ENCODE measurements around the gene ONECUT3. TPM values are rescaled to one million over a fixed set of nuclear protein-coding genes. Genes with fewer than 3 reads are reported as not detected.
A peak's percentile ranks its signal among the peaks of the same experiment; 100 is the strongest.

Gene ONECUT3
- total and polyA plus RNA-seq, 2 of the 4 experiments (the other 2 are of a cell fraction): not detected

- H3K14ac ChIP-seq (replicated peaks; ENCODE audit: low read depth, low read length): no peak overlapping the region
- no peak overlapping the region for H4K5ac ChIP-seq (ENCODE audit: low read depth, low read length)
- H2AFZ ChIP-seq (replicated peaks; ENCODE audit: low read length, poor library complexity): no peak overlapping the region
- H2AK5ac ChIP-seq (ENCODE audit: low read depth, low read length): no peak overlapping the region
- H2BK120ac ChIP-seq (ENCODE audit: low read depth, low read length): no peak overlapping the region
- POLR2A ChIA-PET (ENCODE audit: unreplicated experiment): no interaction called here
- H3K4ac ChIP-seq (ENCODE audit: low read depth, low read length): no peak overlapping the region
- H3K9me3 ChIP-seq (ENCODE audit: control insufficient read depth, insufficient read depth, low read length): peaks cover 12% of the 10 kb centered on the region
- BruUV-seq (replicated peaks): no TSS peak
- no peak overlapping the region for H3K4me3 ChIP-seq (ENCODE audit: insufficient read depth, low read depth, low read length)
- H2BK20ac ChIP-seq (ENCODE audit: low read depth, low read length): no peak overlapping the region
- TF ChIP-seq CHD1 (IDR thresholded peaks at IDR 0.05; ENCODE audit: low read depth, low read length): no peak
- TF ChIP-seq CTCF (conservative IDR thresholded peaks at IDR 0.05; ENCODE audit: low read depth, low read length): peak; percentile 35
- H3K18ac ChIP-seq (ENCODE audit: low read depth, low read length): no peak overlapping the region
- intact Hi-C loops (cut with micrococcal nuclease) (no loop called here), in situ Hi-C loops (cut with MboI; ENCODE audit: low sequenced_read_pairs) (loop anchor here (5.0 kb wide), 1 partner anchor 91 kb away; no protein-coding TSS in a partner anchor), dilution Hi-C loops (cut with HindIII; ENCODE audit: low sequenced_read_pairs, unreplicated experiment) (no loop called here)
- H3K4me1 ChIP-seq (ENCODE audit: control insufficient read depth, insufficient read depth, low read length): no peaks in the 10 kb centered on the region
- H3K56ac ChIP-seq (ENCODE audit: extremely low read depth, insufficient read depth, low read length): no peak overlapping the region
- H3K27me3 ChIP-seq (ENCODE audit: control insufficient read depth, insufficient read depth, low read length): peaks cover 60% of the 10 kb centered on the region
- WGBS, 2 experiments (ENCODE audit: extremely low coverage in 2 of 2, insufficient read length in 1 of 2): 5% methylated on average over 3 of the region's 13 CpGs; no CpG with 5 or more reads in 1 of the 2 experiments
- H2AK9ac ChIP-seq (replicated peaks; ENCODE audit: low read depth, low read length, poor library complexity): no peak overlapping the region
- no peaks in the 10 kb centered on the region for H3K9me1 ChIP-seq (ENCODE audit: insufficient read depth, low read length)
- no peak overlapping the region for H3K23ac ChIP-seq (ENCODE audit: low read depth, low read length)
- CTCF ChIA-PET: interaction anchor here (0.5 to 1.1 kb wide), 2 partner anchors 13 to 27 kb away, joined by 3 to 4 read pairs; no protein-coding TSS in a partner anchor
- no peak overlapping the region for H3K9ac ChIP-seq (ENCODE audit: low read depth, low read length)
- no peak overlapping the region for H3K27ac ChIP-seq (ENCODE audit: insufficient read depth, low read length)
- no peak overlapping the region for H4K91ac ChIP-seq (ENCODE audit: insufficient read depth, low read depth, low read length)
- H3K4me2 ChIP-seq (ENCODE audit: low read depth, low read length): no peak overlapping the region
- no peak overlapping the region for H4K8ac ChIP-seq (ENCODE audit: low read depth in 2 of 2, low read length in 2 of 2)
- H2BK15ac ChIP-seq (ENCODE audit: low read depth, low read length): no peak overlapping the region
- H3K79me1 ChIP-seq (ENCODE audit: low read depth in 1 of 2, low read length in 2 of 2): no peaks in the 10 kb centered on the region
- no peaks in the 10 kb centered on the region for H3K36me3 ChIP-seq (ENCODE audit: control insufficient read depth, insufficient read depth, low read length)
- DNase-seq (no peak), ATAC-seq (ENCODE audit: low read depth) (no peak)
- H4K20me1 ChIP-seq (ENCODE audit: insufficient read depth, low read length): no peaks in the 10 kb centered on the region
- no peak overlapping the region for H2BK5ac ChIP-seq (ENCODE audit: low read depth, low read length, poor library complexity, severe bottlenecking)
These were observed 14.9 kb downstream of the ONECUT3 start for GRCh38 chr19:1768248-1768647.
